Measurements from ENCODE around the gene ATF4.

GRCh38 chr22:39502789-39503409, 17.5 kb upstream of the ATF4 start:
- no peak for TF ChIP-seq ZNF292 (tag by site-specific recombination; IDR thresholded peaks at IDR 0.05; ENCODE audit: borderline replicate concordance, low read depth)
- TF ChIP-seq CTCF (tag by site-specific recombination; IDR thresholded peaks at IDR 0.05) = no peak
- no peak for TF ChIP-seq ZNF19 (tag by site-specific recombination; IDR thresholded peaks at IDR 0.05; ENCODE audit: low read depth)
